Progenitor cell of endocrine pancreas (in vitro differentiated cells): Measurements from ENCODE around the gene P4HA1. TPM values are rescaled to one million over a fixed set of nuclear protein-coding genes. Genes with fewer than 3 reads are reported as not detected.
"Not testable (repeated sequence)": the region's sequence is repeated elsewhere in the genome, so short reads cannot be mapped to it uniquely, and the experiment has no call there.

ENCODE experiments used
- DNase-seq: peaks from one replicate; pipeline ENCODE4 v3.0.0; 2021; ENCODE audit warnings: low spot score; ENCODE audit not compliant: unreplicated experiment
- H3K27ac Mint-ChIP-seq: 2 replicates; pipeline ENCODE4 v1.8.0; 2021; ENCODE audit warnings: mild to moderate bottlenecking, moderate library complexity, mixed read lengths
- H3K27me3 Mint-ChIP-seq: 2 replicates; pipeline ENCODE4 v1.8.0; 2021; ENCODE audit warnings: mixed read lengths
- H3K36me3 Mint-ChIP-seq: 2 replicates; pipeline ENCODE4 v1.8.0; 2022; ENCODE audit warnings: mixed read lengths; ENCODE audit not compliant: insufficient read depth
- H3K4me1 Mint-ChIP-seq: 2 replicates; pipeline ENCODE4 v1.8.0; 2021; ENCODE audit warnings: low read depth, mixed read lengths
- H3K4me3 Mint-ChIP-seq: 2 replicates; pipeline ENCODE4 v1.8.0; 2021; ENCODE audit warnings: low read depth, mild to moderate bottlenecking, moderate library complexity, mixed read lengths
- H3K9me3 Mint-ChIP-seq: 2 replicates; pipeline ENCODE4 v1.8.0; 2021; ENCODE audit warnings: low read depth, mixed read lengths
- CTCF ChIP-seq: fragments of 200-600 bp; sonication (generic); IDR thresholded peaks from one replicate; pipeline ENCODE4 v1.5.0; 2021; ENCODE audit warnings: antibody characterized with exemption, mild to moderate bottlenecking; ENCODE audit not compliant: unreplicated experiment
- total RNA-seq: library from RNA; stranded (reverse); gene quantifications from 2 replicates; pipeline ENCODE4 v1.2.1, GENCODE V29; 2021

The P4HA1 gene
- total RNA-seq, 1 donor from 2014 or later = 25.4 TPM

GRCh38 chr10:73003822-73004221 lies 92.8 kb downstream of the P4HA1 start:
- no peak for TF ChIP-seq CTCF
- Mint-ChIP-seq H3K27ac (no peak overlapping the region), H3K9me3 (peaks cover 3% of the 10 kb centered on the region), H3K4me1 (no peaks in the 10 kb centered on the region), H3K36me3 (peaks cover 5% of the 10 kb centered on the region), H3K27me3 (no peaks in the 10 kb centered on the region), H3K4me3 (no peak overlapping the region)
- no peak for DNase-seq

- peaks cover 5% of the 10 kb centered on the region for H3K36me3 Mint-ChIP-seq
These were observed 95.7 kb downstream of the P4HA1 start for GRCh38 chr10:73000973-73001372.

GRCh38 chr10:72997099-72997498 lies 99.6 kb downstream of the P4HA1 start:
- peaks cover 19% of the 10 kb centered on the region for H3K36me3 Mint-ChIP-seq
- no peaks in the 10 kb centered on the region for H3K4me1 Mint-ChIP-seq
- H3K4me3 Mint-ChIP-seq = no peak overlapping the region
- DNase-seq = no peak
- H3K27me3 Mint-ChIP-seq = no peaks in the 10 kb centered on the region
- peaks cover 26% of the 10 kb centered on the region for H3K9me3 Mint-ChIP-seq
- H3K27ac Mint-ChIP-seq = no peak overlapping the region
- no peak for TF ChIP-seq CTCF

More at GRCh38 chr10:73000973-73001372, 95.7 kb downstream of the P4HA1 start:
- Mint-ChIP-seq H3K9me3 (peaks cover 10% of the 10 kb centered on the region), H3K27me3 (no peaks in the 10 kb centered on the region), H3K4me3 (no peak overlapping the region), H3K27ac (no peak overlapping the region), H3K4me1 (no peaks in the 10 kb centered on the region)
- no peak for DNase-seq
- TF ChIP-seq CTCF = no peak

- peaks cover 20% of the 10 kb centered on the region for H3K36me3 Mint-ChIP-seq
These were observed 101.2 kb downstream of the P4HA1 start for GRCh38 chr10:72995459-72995858.

GRCh38 chr10:72989771-72990170 lies 106.9 kb downstream of the P4HA1 start:
- not testable (repeated sequence) for H3K4me1 Mint-ChIP-seq, H3K4me3 Mint-ChIP-seq, DNase-seq

More at GRCh38 chr10:72995459-72995858, 101.2 kb downstream of the P4HA1 start:
- H3K4me1 Mint-ChIP-seq, DNase-seq, H3K27me3 Mint-ChIP-seq, H3K27ac Mint-ChIP-seq, H3K4me3 Mint-ChIP-seq: not testable (repeated sequence)
- H3K9me3 Mint-ChIP-seq = peaks cover 33% of the 10 kb centered on the region

GRCh38 chr10:72984618-72985017 lies 112.0 kb downstream of the P4HA1 start:
- H3K36me3 Mint-ChIP-seq, H3K27me3 Mint-ChIP-seq, DNase-seq, H3K27ac Mint-ChIP-seq, H3K4me1 Mint-ChIP-seq, H3K4me3 Mint-ChIP-seq: not testable (repeated sequence)
- peaks cover 18% of the 10 kb centered on the region for H3K9me3 Mint-ChIP-seq

More at GRCh38 chr10:72989771-72990170, 106.9 kb downstream of the P4HA1 start:
- Mint-ChIP-seq H3K36me3 (peaks cover 15% of the 10 kb centered on the region), H3K9me3 (peaks cover 21% of the 10 kb centered on the region)
- not testable (repeated sequence) for H3K27ac Mint-ChIP-seq, H3K27me3 Mint-ChIP-seq

GRCh38 chr10:72981882-72982529 lies 114.7 kb downstream of the P4HA1 start:
- no peaks in the 10 kb centered on the region for H3K27me3 Mint-ChIP-seq
- no peak for TF ChIP-seq CTCF

More at GRCh38 chr10:72981882-72982529, 114.7 kb downstream of the P4HA1 start:
- no peak overlapping the region for H3K4me3 Mint-ChIP-seq
- no peak for DNase-seq
- H3K27ac Mint-ChIP-seq = no peak overlapping the region
- H3K4me1 Mint-ChIP-seq = no peaks in the 10 kb centered on the region
- H3K36me3 Mint-ChIP-seq = peaks cover 10% of the 10 kb centered on the region
- H3K9me3 Mint-ChIP-seq = peaks cover 42% of the 10 kb centered on the region
